ENCODE results near the gene PRPF19. TPM values are rescaled to one million over a fixed set of nuclear protein-coding genes. Genes with fewer than 3 reads are reported as not detected.
"Not testable (repeated sequence)": the region's sequence is repeated elsewhere in the genome, so short reads cannot be mapped to it uniquely, and the experiment has no call there.

PRPF19 gene
- total RNA-seq, 1 donor from 2014 or later: 58.1 TPM

DNA sequence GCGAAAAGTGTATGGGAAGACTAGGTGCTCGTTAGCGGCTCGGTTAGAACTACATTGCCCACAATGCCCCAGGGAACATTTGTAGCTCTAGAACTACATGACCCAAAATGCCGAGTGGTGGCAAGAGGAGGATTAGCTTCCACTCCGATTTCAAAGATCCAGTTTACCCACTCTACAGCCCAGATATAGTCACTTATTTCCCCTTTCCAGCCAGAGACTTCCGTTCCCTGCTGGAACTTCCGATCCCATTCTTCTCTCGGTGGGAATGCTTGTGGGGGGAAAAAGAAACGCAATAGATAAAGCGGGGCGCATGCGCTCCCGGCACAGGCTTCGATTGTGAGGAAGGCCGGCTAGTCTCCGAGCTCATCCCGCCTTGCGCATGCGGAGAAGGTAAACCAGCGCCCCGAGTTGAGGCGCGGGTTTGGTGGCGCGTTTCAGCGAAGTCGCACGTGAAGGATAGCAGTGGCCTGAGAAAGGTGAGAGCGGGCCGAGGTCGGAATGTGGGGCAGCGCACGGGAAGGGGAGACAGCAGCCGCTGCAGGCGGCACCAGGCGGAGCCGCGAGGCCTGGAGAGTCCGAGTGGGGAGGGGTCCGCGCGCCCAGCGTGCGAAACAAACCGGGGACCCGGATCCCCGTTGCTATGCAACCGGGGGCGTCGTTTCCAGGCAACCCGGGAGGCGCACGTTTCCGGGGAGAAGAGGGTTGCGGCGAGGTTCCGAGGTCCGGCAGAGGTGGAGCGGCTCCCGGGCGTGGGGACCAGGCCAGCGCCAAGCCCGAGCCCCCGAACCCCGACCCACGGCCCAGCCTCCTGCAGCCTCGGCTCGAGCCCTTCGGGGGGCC, 7.6 kb upstream of the PRPF19 start, which contains the start of gene TMEM109:
TSS of gene TMEM109 (plus strand) at position 366 of the 840 bp plus-strand sequence. CDS start 5,536 bp downstream, outside the sequence.
- H3K4me3 ChIP-seq: peak within 1 kb of the TSS; percentile 97
- DNase-seq: peak; percentile 92
- no peaks in the 10 kb centered on the region for H3K27me3 ChIP-seq (ENCODE audit: low read depth)
- intact Hi-C loops (cut with DNase I): no loop called here
- H3K4me1 ChIP-seq: peaks cover 59% of the 10 kb centered on the region
- no peaks in the 10 kb centered on the region for H3K9me3 ChIP-seq
- no peaks in the 10 kb centered on the region for H3K36me3 ChIP-seq
- no peak for TF ChIP-seq CTCF (IDR thresholded peaks at IDR 0.05)
- H3K27ac ChIP-seq: peak within 1 kb of the TSS; percentile 94
- ATAC-seq: peak; percentile 85 to 90

DNA sequence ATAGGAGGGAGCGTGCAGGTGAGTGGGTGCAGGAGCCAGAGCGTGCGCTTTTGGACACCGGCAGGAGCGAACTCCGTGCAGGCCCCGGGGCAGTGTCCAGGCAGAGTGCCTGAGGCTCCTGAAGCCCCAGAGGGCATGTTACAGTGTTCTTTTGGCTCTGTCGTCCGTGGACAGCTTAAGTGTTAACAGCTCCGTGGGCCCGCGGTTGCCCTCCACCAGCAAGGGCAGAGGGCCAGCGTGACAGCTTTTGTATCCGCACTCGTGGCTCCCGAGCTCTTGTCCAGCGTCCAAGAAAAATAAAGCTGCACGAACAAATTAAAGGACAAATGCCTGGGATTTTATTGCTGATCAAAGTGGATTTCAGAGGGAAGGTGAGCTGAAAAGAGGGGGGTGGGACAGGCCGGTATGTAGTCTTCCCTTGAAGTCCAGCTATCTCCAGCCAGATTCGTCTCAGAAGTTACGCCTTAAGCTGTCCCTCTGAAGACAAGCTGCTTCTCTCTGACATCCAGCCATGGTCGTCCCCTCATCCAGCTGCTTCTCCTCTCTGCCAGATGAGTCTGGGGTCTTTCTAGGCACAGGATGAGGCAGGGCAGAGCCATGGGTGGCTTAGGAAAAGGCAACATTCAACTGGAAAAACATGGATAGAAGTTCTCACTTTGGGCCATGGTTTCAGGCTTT, 6.6 kb upstream of the PRPF19 start:
- DNase-seq (no peak), ATAC-seq (no peak)
- H3K4me1 ChIP-seq: peaks cover 52% of the 10 kb centered on the region
- no peaks in the 10 kb centered on the region for H3K9me3 ChIP-seq
- peak overlapping the region; percentile 94 for H3K27ac ChIP-seq
- no peaks in the 10 kb centered on the region for H3K36me3 ChIP-seq
- intact Hi-C loops (cut with DNase I): no loop called here
- H3K4me3 ChIP-seq: peak overlapping the region; percentile 97
- no peaks in the 10 kb centered on the region for H3K27me3 ChIP-seq (ENCODE audit: low read depth)
- no peak for TF ChIP-seq CTCF (IDR thresholded peaks at IDR 0.05)

DNA sequence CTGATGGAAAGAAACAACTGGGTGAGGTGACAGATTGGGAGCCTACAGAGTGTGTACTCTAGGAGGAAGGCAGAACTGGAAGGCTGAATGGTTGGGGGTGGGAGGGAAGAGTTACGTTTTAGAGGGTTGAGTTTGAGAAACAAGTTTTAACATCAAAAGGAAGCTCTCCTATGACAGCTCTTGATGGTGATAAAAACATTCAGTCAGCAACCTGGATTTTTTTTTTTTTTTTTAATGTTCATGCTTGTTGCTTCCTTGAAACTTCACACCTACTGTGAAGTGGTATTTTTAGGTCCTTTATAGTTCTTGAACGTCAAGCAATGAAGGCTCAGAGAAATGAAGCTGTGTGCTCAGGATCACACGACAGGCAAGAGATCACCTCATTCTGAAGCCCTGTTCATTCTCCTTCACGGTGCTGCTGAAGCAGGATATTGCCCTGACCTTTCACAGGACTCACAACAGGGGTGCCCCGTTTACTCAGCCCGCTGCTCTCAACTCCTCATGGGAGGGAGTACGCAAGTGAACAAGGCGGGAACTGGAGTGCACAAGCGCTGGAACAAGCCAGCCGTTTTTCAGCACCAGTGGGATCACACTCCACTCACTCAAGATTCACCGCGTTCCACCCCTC, 6.0 kb upstream of the PRPF19 start:
- no peaks in the 10 kb centered on the region for H3K36me3 ChIP-seq
- H3K27me3 ChIP-seq (ENCODE audit: low read depth): no peaks in the 10 kb centered on the region
- no peak overlapping the region for H3K4me3 ChIP-seq
- no peak overlapping the region for H3K27ac ChIP-seq
- no peaks in the 10 kb centered on the region for H3K9me3 ChIP-seq
- intact Hi-C loops (cut with DNase I): no loop called here
- DNase-seq (no peak), ATAC-seq (no peak)
- TF ChIP-seq CTCF (IDR thresholded peaks at IDR 0.05): no peak
- peaks cover 51% of the 10 kb centered on the region for H3K4me1 ChIP-seq

- no peaks in the 10 kb centered on the region for H3K9me3 ChIP-seq
- TF ChIP-seq CTCF (IDR thresholded peaks at IDR 0.05): no peak
- DNase-seq (no peak), ATAC-seq (no peak)
- peak overlapping the region; percentile 5 for H3K27ac ChIP-seq
- intact Hi-C loops (cut with DNase I): no loop called here
- H3K36me3 ChIP-seq: no peaks in the 10 kb centered on the region
- H3K4me1 ChIP-seq: peaks cover 42% of the 10 kb centered on the region
- H3K27me3 ChIP-seq (ENCODE audit: low read depth): no peaks in the 10 kb centered on the region
- no peak overlapping the region for H3K4me3 ChIP-seq
Observed at GRCh38 chr11:60910711-60911380, 4.5 kb upstream of the PRPF19 start.

DNA sequence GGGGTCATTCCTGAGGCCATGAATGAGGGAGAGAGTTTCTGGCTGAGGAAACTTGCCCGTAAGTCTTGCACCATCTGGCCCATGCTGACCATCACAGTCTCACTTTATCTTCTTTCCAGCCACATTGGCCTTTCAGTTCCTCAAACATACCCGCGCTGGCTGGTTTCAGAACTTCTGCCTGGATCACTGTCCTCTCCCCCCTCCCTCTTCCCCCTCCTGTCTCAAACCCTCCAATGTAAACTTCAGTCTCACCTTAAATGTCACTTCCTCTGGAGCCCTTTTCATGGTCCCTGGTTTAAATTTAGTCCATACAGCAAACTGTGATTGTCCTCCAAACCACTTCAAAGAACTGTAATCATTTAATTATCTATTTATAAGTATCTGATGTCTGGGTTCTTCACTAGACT, 3.9 kb upstream of the PRPF19 start:
- no peaks in the 10 kb centered on the region for H3K27me3 ChIP-seq (ENCODE audit: low read depth)
- no peak overlapping the region for H3K4me3 ChIP-seq
- H3K9me3 ChIP-seq: no peaks in the 10 kb centered on the region
- H3K4me1 ChIP-seq: peaks cover 42% of the 10 kb centered on the region
- ATAC-seq (no peak), DNase-seq (no peak)
- H3K27ac ChIP-seq: no peak overlapping the region
- intact Hi-C loops (cut with DNase I): no loop called here
- TF ChIP-seq CTCF (IDR thresholded peaks at IDR 0.05): no peak
- H3K36me3 ChIP-seq: no peaks in the 10 kb centered on the region

GRCh38 chr11:60909680-60910280, 3.4 kb upstream of the PRPF19 start:
- ATAC-seq; H3K27me3 ChIP-seq (ENCODE audit: low read depth); intact Hi-C loops (cut with DNase I): not testable (repeated sequence)

More at GRCh38 chr11:60909680-60910280, 3.4 kb upstream of the PRPF19 start:
- not testable (repeated sequence) for H3K9me3 ChIP-seq, H3K4me3 ChIP-seq, DNase-seq, H3K27ac ChIP-seq, H3K36me3 ChIP-seq
- H3K4me1 ChIP-seq: peaks cover 42% of the 10 kb centered on the region

All from lower lobe of right lung (tissue), 2 donors.